Bladder microvascular endothelial cell (primary cell): ENCODE results near the gene CBR3. TPM values are rescaled to one million over a fixed set of nuclear protein-coding genes. Genes with fewer than 3 reads are reported as not detected.

ENCODE experiments used
- total RNA-seq: library from RNA; depleted of rRNA; stranded (reverse); fragments of >200 nt; gene quantifications from 2 replicates; pipeline ENCODE4 v1.2.3, GENCODE V29; 2014

CBR3 gene
- 4.0 and 22.7 TPM in 2 replicates for total RNA-seq

DNA sequence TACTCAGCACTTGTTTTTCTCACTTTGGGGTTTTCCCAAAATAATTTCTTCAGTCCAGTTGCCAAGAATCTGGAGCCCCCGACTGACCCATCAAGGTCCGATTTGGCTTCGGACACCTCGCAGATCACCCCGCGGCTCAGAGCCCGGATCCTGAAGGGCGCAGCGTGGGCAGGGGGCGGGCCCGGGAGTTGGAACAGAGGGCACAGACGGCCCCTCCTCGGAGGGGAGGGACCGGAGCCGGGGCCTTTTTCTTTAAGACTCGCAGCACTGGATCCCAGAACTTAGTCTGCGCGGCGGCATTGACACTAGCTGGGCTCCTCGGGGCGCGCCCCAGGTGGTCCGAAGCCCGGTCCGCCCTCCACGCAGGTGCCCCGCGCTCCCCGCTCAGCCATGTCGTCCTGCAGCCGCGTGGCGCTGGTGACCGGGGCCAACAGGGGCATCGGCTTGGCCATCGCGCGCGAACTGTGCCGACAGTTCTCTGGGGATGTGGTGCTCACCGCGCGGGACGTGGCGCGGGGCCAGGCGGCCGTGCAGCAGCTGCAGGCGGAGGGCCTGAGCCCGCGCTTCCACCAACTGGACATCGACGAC lies at the start of gene CBR3:
Gene CBR3 (plus strand): TSS at position 277 of the 588 bp plus-strand sequence. CDS start 114 bp downstream, at position 391.

DNA sequence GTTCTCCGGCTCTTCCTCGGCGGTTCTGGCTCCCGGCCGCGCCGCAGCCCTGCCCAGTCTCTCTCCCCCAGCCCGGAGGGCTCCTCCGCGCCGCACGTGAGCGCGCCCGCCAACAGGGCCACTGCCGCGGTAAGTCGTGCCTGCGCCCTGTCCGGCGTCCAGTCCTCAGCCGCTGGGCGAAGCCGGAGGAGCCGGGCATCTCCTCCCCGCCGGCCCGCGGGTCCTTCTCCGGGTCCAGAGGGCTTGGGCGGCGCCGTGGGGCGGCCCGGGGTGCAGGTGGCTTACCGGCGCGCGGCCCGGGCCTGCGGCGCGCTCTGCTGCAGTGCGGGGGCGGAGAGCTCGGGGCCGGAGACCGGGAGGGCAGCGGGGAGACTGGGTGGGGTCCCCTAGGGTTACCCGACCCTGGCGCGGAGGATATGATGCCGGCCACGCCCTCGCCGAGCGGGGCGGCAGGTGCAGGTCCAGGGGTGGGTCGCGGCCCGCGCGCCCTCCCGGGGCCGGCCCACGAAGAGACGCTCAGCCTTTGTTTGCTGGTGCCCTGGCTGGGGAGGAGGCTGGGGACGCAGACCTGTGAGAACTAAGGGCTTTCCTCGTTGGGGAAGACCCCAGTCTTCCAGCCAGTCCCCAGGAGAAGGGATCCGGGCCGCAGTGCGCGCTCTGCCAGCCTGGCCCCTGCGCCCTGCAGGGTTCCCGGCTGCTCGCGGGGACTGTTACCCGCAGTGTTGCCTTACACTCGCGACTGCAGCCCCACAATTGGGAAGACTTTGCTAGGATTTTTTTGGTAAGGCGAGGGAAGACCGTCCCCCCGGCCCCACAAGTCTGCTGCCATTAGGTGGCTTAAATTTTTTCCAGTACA lies 22.2 kb downstream of the CBR3 start, which contains the start of gene DOP1B:
Gene DOP1B (plus strand): TSS at position 10 of the 856 bp plus-strand sequence. CDS start 7,910 bp downstream, outside the sequence.

Other genes starting within 250 kb of the CBR3 start
- gene SETD4, start 74.6 kb upstream of the CBR3 start, total RNA-seq: 7.4 and 13.8 TPM in 2 replicates
- gene CBR1, start 65.1 kb upstream of the CBR3 start, total RNA-seq: 48.1 and 56.7 TPM in 2 replicates
- 3.6 and 6.3 TPM in 2 replicates for gene DOP1B, start 21.7 kb downstream of the CBR3 start, total RNA-seq
- 27.4 and 75.1 TPM in 2 replicates for gene MORC3, start 185.1 kb downstream of the CBR3 start, total RNA-seq